ENCODE measurements around the gene KRT10.

KRT10 gene

GRCh38 chr17:40801157-40801556, 21.3 kb downstream of the KRT10 start:
- no peak for DNase-seq

GRCh38 chr17:40800381-40800780, 22.0 kb downstream of the KRT10 start:
- no peak for DNase-seq

GRCh38 chr17:40799859-40800258, 22.6 kb downstream of the KRT10 start, which contains the start of gene KRT28:
TSS of gene KRT28 (minus strand) at chr17:40799959. CDS start at chr17:40799893, 66 bp downstream.
- no peak for DNase-seq

- no peak for DNase-seq
These were observed 25.6 kb downstream of the KRT10 start for GRCh38 chr17:40796846-40797245.

GRCh38 chr17:40795019-40795667, 27.3 kb downstream of the KRT10 start:
- no peak for DNase-seq

- DNase-seq = no peak
These were observed 27.9 kb downstream of the KRT10 start for GRCh38 chr17:40794466-40794865.

GRCh38 chr17:40793832-40794231, 28.6 kb downstream of the KRT10 start:
- DNase-seq = no peak

- no peak for DNase-seq
These were observed 30.5 kb downstream of the KRT10 start for GRCh38 chr17:40791787-40792436.

GRCh38 chr17:40791111-40791510, 31.3 kb downstream of the KRT10 start:
- no peak for DNase-seq

- no peak for DNase-seq
These were observed 40.0 kb downstream of the KRT10 start, which contains the start of gene KRT27 for GRCh38 chr17:40782450-40782849. TSS of gene KRT27 (minus strand) at chr17:40782550. CDS start at chr17:40782493, 57 bp downstream.

GRCh38 chr17:40779181-40779909, 43.1 kb downstream of the KRT10 start:
- DNase-seq = peak in 1 of 2 experiments; percentile 43

GRCh38 chr17:40778461-40778860, 44.0 kb downstream of the KRT10 start:
- DNase-seq = no peak

- no peak for DNase-seq
These were observed 44.4 kb downstream of the KRT10 start for GRCh38 chr17:40777971-40778370.

GRCh38 chr17:40777459-40777858, 45.0 kb downstream of the KRT10 start:
- no peak for DNase-seq

- no peak for DNase-seq
These were observed 46.5 kb downstream of the KRT10 start for GRCh38 chr17:40775945-40776344.

- DNase-seq = no peak
These were observed 50.3 kb downstream of the KRT10 start, which contains the start of gene KRT26 for GRCh38 chr17:40772101-40772500. TSS of gene KRT26 (minus strand) at chr17:40772201. CDS start at chr17:40772113, 88 bp downstream.

Measured in activated T-cell treated with anti-CD3 and anti-CD28 coated beads, Interleukin-2, amount 50 U/mL, for 48 hours (primary cell).